HG03280 (cell line): ENCODE results near the gene TPP1.

Experiments
- ATAC-seq: cut with Tn5 transposase; IDR thresholded peaks from one replicate; pipeline ENCODE4 v1.9.1; 2021; ENCODE audit warnings: mild to moderate bottlenecking, moderate library complexity; ENCODE audit not compliant: unreplicated experiment

The TPP1 gene

GRCh38 chr11:6566704-6567370, 52.4 kb downstream of the TPP1 start:
- no peak for ATAC-seq

DNA sequence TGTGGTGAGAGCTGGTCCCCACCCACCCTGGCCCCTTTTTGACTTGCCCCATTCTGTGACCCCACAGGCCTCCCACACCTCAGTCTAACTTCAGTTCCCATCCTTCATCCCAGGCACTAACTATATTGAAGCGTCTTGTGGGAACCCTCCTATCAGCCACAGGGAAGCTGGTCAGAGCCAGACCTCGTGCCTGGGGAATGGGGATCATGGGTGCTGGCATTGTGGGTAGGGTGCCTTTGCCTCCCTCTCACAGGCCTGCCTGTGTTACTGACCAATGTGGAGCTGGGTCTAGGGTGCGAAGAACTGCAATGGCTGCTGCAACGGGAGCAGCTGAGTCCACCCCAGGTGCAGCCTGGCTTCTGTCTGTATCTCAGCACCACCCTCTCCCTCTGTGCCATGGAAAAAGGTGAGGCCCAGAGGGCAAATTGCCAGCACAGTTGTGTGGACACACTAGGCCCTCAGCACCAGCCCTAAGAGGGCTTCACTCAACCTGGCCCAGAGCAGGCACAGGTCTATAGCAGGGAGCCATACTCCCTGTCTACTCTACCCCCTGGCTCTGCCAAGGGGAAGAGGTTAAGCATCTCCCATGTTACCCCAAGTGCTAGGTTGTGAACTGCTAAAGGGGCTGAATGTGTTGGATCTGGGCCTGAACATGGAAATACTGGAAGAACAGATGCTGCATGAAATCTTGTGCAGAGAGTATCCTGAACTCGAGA, 53.1 kb downstream of the TPP1 start:
- no peak for ATAC-seq

GRCh38 chr11:6565325-6565724, 53.9 kb downstream of the TPP1 start:
- ATAC-seq, result no peak

- ATAC-seq, result no peak
Measured at GRCh38 chr11:6563667-6564066, 55.6 kb downstream of the TPP1 start.

DNA sequence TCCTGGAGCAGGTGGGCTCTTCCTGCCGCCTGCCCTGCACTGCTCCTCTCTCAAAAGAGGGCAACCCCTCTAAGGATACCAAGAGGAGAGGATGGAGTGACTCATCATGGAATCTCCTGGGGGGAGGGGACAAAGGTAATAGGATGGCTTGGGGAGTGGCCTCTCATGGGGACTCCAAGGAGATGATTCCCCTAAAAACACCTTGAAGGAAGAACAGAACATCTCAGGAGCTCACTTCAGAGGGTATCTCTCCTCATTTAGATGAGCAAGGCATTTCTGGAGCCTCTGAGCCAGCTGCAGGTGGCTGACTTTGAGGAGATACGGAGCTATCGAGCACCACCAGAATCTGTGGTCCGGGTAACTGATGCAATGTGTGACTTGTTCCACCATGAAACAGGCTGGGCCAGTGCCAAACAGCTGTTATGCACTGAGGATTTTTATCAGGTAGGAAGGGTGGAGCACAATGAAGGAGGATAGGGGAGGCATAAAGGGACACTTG, 56.1 kb downstream of the TPP1 start:
- no peak for ATAC-seq
